Measurements from ENCODE around the gene CAMK1G.
A peak's percentile ranks its signal among the peaks of the same experiment; 100 is the strongest.

Gene CAMK1G

GRCh38 chr1:209565759-209566678 is 17.5 kb upstream of the CAMK1G start:
- peak; percentile 93 for DNase-seq

GRCh38 chr1:209567698-209568175 is 15.8 kb upstream of the CAMK1G start:
- DNase-seq: no peak

DNA sequence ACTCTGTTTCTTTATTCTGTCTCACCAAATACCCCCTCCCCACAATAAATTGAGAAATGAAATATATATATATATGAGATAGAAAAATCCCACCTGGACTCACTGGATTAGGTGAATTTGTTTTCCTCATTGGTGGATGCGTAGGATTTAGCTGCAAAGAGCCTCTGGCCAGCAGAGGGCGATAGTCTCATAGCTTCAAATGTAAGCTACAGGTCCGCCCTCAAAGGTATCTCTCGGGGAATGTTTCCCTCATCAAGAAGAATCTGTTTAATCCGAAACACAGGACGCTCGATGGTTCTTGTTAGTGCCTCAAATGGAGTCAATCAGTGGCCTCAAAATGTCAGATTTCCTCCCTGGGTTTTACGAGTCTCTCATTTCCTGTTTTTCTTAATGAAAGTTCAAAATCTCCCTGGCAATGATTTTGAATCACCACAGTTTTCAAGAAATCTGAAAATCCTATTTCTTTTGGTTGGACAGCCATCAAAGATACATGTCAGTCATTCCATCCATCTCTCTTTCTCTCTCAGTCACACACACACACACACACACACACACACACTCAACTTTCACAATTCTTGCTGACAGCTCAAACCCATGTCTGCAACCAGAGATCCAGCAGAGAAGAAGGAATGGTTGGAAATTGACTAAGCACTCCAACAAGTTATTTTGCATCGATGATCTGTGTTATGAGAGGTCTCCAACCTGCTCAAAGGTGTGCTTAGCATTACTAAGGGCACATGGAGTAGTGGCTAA is 13.9 kb upstream of the CAMK1G start:
- peak; percentile 86 for DNase-seq

GRCh38 chr1:209570743-209571142 is 12.8 kb upstream of the CAMK1G start:
- no peak for DNase-seq

GRCh38 chr1:209576392-209577197 is 6.9 kb upstream of the CAMK1G start:
- peak; percentile 91 for DNase-seq

DNA sequence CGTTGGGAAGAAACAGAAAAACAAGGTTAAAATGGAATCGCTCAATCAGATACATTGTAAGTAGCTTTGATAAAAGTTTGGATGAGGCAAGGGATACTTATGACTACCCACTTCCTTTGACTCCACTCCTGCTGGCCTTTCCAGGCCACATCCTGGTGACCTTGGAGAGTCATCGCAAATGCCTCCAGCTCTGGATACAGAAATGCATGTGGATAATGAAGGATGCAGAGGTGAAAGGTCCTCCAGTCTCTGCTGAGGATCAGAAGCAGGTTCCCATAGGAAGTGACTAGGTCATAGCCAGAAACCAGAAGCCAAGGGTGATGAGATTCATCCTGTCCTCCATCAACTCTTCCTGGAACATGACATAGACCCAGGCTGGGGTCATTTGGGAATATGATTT is 6.2 kb upstream of the CAMK1G start:
- no peak for DNase-seq

- DNase-seq: no peak
Observed at GRCh38 chr1:209580577-209580976, 2.9 kb upstream of the CAMK1G start.

DNA sequence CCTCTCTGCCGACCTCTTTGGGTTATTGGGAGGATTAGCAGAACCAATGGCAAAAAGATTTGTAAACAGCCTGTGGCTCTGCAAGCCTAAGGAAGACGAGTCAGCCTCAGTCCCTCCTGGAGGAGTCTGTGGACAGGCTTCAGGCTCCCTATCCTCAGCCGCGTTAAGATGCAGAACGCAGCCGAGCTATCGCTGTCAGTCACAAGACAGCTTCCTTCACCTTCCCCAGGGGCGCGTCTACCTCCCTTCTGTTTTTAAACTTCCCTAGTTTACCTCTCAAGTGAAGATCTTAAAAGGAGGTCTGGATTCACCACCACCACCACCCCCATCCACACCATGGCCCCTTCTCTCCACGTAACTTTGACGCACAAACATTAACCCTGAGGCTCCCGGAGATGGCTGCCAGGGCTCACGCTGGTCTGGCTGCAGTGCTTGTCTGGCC is 738 bp downstream of the CAMK1G start:
- peak; percentile 61 for DNase-seq

GRCh38 chr1:209585197-209585596 is 1.7 kb downstream of the CAMK1G start:
- DNase-seq: no peak

DNA sequence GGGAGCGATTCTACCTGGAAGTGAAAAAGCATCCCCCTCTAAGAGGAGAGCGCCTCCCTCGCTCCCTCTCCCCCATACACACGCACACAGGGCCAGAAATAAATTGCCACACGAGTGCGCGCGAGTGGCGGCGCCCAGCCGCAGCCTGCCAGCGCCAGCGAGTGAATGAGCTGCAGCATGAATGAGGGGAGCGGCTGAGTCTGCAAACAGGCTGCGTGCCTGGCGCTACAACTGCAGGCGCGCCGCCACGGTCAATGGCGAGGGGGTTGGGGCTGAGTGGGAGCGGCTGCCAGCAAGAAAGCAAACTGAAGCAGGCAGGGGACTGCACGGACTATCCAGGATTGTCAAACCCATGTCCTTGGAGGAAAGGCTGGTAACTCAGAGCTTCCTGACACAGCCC is 2.2 kb downstream of the CAMK1G start:
- DNase-seq: peak; percentile 85

DNA sequence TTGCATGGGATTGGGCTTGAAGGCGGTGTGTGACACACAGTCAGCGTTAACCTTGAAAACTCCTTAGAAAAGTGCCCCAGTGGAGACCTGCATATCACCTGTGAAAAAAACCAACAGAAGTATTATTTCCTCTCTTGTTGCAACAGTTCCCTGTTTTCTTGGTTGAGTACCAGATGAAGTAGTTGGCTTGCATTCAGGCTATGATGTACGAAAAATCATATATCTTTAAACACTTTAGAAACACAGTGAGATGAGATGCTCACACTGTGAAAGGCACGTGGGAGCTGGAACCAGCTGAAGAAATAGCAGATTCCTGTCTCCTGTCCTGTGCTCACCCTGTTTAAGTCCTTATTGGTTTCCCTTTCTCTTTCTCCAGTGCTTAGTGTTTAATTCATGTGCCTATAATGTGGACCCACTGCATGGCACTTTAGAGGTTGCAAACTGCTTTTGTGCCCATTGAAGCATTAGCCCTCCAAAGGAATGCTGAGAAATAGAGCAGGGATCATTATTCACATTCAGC is 2.8 kb downstream of the CAMK1G start:
- DNase-seq: no peak

DNA sequence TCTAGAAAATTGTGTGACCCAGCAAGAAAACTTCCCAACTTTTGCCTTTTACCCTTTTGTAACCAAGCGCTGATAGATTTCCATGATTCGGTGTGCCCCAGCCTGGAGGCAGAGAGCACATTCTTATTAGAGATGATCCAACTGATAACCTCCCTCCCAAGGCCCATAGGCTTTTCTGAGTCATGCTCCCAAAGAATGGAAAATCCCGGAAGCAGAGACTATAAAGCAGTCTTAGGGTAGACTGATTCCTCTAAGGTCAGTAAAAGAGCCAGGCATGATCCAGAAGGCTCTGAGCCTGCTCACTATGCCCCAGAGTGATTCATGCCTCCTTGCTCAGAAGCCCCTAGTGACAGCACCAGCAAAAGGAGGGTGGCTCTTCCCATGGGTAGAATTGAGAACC is 4.3 kb downstream of the CAMK1G start:
- DNase-seq: peak; percentile 85

DNA sequence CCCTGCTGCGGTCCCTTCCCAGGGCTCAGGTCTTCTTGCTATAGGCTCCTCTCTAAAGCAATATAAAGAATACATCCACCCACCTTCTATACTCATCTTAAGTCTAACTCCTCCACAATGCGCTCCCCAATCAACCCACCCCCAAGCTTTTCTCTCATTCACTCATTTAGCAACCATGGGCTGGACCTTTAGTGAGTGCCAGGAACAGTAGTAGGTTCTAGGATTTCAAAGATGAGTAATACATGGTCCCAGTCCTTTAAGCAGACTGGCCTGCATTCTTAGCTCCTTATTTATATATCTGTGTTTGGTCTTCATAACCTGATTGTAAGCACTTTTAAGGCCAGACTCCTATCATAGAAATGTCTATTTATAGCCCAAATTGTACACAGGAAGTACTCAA is 5.9 kb downstream of the CAMK1G start:
- no peak for DNase-seq

DNA sequence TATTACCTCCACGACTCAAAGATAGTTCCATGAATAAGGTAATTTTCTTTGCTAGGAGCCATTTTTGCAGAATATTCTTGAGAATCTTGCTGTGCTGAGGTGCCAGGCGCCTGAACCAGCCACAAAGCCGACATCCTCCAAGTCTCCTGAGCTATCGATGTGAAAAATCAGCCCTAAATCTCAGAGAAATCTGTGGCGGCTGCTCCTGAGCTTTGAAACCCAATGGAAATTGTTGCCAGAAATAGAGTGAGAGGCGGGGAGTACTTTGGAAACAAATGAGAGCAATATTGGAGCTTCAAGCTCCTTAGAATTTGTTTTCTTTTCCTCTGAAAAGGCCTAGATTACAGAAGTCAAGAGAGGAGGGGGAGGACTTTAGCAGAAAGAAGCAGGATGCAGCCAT is 6.3 kb downstream of the CAMK1G start:
- DNase-seq: no peak

DNA sequence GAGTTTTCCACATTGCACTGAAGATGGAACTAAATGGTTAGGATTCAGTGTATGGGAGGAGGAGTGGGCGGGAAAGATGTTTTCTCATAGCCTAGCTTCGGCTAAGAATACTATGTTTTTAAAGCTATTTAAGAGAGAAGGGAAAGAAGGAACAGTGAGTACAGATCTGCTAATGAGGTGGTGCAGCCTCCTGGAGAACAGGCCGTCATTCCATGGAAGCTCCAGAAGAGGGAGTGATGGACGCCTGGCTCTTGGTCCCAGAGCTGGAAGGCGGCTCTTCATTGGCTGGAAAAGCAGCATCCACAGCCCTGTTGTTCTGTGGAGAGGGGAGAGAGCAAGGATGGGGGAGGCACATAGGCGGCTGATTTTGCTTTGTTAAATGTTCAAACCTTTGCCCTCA is 6.9 kb downstream of the CAMK1G start:
- DNase-seq: peak; percentile 71

DNA sequence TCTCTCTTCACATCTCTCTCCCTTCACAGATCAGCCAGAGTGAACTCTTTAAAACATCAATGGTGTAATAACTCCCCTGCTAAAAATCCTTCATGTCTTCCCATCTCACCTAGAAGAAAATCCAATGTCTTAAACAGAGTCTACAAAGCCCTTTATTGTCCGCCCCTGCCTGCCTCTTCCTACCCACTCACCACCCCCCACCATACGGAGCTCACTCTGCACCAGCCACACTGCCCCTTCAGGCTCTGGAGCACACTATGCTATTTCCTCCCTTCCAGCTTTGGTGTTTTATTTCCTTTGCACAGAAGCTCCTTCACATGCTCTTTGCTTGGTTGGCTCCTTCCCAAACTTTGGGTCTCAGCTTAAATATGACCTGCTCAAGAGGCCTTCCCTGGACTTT is 10.2 kb downstream of the CAMK1G start:
- DNase-seq: no peak

GRCh38 chr1:209594440-209594839 is 10.9 kb downstream of the CAMK1G start:
- no peak for DNase-seq

- no peak for DNase-seq
Observed at GRCh38 chr1:209595028-209595427, 11.5 kb downstream of the CAMK1G start.

DNA sequence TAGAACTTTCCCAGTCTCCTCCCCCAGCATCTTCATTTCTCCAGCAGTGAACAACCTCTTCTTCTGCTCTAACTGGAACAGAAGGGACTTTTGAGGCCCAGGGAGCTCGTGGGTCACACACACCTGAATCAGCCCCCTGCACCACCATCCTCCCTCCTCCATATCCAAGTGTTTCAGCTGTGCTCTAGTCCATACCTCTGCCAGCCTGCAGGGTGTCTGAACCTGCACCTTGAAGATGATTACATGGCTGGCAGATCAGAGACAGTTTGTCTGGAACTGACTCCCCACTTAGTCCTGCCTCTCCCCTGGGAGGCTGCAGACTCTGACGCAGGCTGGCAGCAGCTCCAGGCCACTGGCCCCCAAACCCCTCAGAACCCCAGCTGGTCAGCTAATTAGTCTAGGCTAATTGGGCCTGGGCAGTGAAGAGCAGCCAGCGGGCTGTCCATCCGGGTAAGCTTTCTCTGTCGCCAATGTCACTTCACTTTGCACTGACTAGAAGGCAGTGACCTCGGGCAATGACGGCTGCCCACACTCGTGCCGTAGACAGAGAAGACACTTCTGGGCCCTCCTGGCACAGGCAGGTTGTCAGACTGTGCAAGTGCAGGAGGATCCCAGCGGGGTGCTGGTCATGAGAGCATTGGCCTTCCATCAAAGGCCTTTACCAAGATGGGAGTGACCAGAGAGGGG is 12.2 kb downstream of the CAMK1G start:
- DNase-seq: no peak

DNA sequence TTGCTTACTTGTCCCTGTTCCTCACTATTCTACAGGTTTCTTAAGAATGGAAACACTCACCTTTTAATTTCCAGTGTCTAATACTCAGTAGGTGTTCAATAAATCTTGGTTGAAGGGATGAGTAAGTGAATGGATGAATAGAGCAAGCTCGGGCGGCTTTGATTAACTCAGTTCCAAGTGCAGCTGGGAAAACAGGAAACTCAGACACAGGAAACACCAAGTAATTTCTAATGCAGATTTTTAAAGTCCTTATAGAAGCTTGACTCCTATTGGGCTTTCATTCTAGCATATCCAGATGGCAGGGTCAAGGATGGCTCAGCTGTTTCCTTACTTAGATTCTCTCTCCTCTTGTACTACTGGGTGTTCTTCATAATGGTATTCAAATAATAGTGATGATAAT is 14.0 kb downstream of the CAMK1G start:
- no peak for DNase-seq

DNA sequence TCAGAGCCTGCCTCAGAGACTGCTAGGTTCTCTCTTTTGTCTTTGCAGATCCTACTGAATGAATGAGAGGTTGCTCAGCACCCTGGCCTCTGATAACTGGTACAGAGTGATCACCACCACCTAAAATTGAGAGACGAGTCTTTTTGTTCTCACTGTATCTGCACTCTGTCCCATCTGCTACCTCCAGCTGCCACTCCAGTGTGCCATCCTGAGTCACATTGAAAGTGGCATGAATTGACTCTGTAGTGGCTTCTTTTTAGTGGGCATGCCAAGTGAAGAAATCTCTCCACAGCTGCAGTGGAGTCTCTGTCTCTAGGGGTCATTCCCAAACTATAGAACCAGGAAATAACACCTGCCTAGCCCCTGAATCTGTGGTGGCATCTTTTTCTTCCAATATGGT is 14.7 kb downstream of the CAMK1G start:
- DNase-seq: no peak

GRCh38 chr1:209600541-209600940 is 17.0 kb downstream of the CAMK1G start:
- no peak for DNase-seq

Data from islet precursor cell (in vitro differentiated cells).